GM18909 (cell line): ENCODE measurements around the gene UBTD1.
"Not testable (repeated sequence)": the region's sequence is repeated elsewhere in the genome, so short reads cannot be mapped to it uniquely, and the experiment has no call there.

Experiments
- ATAC-seq: cut with Tn5 transposase; IDR thresholded peaks from one replicate; pipeline ENCODE4 v1.9.1; 2021; ENCODE audit warnings: mild to moderate bottlenecking; ENCODE audit not compliant: unreplicated experiment, poor library complexity

Gene UBTD1

GRCh38 chr10:97554336-97554735 is 55.6 kb downstream of the UBTD1 start:
- ATAC-seq: not testable (repeated sequence)

DNA sequence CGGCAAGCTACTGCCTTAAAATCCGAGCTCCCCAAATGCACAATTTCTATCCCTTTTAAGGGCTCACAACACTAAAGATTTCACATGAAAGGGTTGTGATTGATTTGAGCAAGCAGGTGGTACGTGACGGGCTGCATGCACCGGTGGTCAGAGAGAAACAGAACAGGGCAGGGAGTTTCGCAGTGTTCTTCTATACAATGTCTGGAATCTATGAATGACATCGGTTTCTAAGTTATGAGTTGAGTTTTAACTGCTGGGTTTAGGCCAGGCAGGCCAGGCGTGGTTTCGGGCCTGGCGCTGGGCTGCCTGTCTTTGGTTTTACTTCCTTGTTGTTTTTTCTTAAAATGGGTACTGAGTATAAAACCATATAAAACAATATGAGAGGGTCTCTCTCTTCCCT is 56.8 kb downstream of the UBTD1 start:
- not testable (repeated sequence) for ATAC-seq

GRCh38 chr10:97560731-97561381 is 62.1 kb downstream of the UBTD1 start:
- not testable (repeated sequence) for ATAC-seq

DNA sequence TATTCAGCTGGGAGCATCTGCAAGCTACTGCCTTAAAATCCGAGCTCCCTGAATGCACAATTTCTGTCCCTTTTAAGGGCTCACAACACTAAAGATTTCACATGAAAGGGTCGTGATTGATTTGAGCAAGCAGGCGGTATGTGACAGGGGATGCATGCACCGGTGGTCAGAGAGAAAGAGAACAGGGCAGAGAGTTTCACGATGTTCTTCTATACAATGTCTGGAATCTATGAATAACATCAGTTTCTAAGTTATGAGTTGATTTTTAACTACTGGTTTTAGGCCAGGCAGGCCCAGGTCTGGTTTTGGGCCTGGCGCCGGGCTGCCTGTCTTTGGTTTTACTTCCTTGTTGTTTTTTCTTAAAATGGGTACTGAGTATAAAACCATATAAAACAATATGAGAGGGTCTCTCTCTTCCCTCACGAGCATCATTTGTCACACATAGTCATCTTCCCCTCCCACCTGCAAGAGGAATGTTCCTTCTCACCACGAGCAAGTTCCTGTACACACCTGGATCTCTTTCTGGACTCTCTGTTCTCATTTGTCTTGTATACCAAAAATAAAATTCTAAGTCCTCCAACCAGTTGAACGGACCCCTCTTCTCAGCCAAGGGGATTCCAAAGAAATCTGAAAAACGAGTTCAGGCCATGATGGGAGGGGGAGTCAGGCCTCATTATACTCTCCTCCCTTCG is 62.8 kb downstream of the UBTD1 start:
- not testable (repeated sequence) for ATAC-seq

DNA sequence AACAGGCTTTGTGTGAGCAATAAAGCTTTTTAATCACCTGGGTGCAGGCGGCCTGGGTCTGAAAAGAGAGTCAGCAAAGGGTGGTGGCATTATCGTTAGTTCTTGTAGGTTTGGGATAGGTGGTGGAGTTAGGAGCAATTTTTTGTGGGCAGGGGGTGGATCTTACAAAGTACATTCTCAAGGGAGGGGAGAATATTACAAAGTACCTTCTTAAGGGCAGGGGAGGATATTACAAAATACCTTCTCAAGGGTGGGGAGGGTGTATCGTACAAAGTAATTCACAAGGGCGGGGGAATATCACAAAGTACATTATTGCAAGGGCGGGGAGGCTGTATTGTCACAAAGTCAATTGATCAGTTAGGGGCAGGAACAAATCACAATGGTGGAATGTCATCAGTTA is 63.6 kb downstream of the UBTD1 start:
- ATAC-seq: not testable (repeated sequence)

DNA sequence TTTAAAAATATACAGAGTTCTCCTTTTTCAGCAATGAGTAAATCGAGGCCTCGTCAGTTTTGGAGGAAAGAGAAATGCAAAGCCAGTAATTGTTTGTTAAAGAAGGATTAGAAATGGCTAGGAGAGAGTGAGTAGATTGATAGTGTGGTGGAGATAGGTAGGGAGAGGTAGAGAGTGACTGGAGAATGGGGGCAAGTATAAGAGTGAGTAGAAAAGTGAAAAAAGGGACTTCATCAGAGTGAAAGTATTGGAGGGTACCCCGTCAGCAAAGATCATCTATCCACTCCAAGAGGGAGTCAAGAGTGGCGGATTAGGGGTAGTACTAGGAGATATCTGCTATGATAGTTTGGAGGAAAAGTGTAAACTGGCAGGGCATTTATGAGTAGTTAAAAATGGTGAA is 64.6 kb downstream of the UBTD1 start:
- ATAC-seq: no peak

- ATAC-seq: no peak
These were observed 66.1 kb downstream of the UBTD1 start for GRCh38 chr10:97564776-97565175.

- no peak for ATAC-seq
These were observed 67.7 kb downstream of the UBTD1 start for GRCh38 chr10:97566336-97566996.

DNA sequence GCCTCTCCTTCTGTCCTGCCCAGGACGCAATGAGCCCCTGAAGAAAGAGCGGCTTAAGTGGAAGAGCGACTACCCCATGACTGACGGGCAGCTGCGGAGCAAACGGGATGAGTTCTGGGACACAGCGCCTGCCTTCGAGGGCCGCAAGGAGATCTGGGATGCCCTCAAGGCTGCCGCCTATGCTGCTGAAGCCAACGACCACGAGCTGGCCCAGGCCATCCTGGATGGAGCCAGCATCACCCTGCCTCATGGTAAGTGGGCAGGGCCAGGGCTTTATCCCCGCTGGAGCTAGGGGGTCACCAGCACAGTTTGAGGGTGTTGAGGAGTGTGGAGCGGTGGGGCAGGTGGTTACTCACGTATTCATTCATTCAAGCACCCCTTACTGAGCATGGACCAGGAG is 69.2 kb downstream of the UBTD1 start:
- no peak for ATAC-seq

- ATAC-seq: no peak
These were observed 71.5 kb downstream of the UBTD1 start for GRCh38 chr10:97570146-97570788.

DNA sequence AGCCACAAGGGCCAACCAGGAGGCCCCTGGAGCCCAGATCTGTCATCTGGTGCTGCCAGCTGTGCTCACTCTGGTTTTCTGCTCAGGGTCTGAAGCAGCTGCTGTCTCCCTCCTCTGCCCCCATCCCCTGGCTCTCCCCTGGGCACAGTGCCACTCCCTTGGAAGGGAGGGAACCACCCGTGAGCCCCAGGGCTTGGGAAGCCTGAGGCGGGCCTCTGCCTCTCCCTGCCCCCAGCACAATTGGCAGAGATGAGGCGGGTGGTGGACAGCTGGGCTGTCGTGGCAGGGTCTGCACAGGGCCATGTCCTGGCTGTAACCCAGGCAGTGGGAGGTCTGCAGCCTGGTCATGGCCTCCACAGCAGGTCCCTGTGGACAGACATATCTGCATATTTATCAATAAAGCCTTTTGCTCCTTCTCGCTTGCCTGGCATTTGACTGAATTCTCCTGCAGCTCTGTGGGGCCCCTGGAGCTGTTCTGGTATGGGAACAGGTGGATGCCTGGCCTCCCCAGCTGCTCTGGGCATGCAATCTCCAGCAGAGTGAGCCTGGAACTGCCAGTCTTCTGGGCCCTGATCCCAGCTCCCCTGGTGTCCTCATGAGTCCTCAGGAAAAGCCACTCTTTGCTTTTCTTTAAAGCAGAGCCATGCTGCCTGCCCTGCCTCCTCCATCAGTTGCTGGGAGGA is 72.2 kb downstream of the UBTD1 start:
- no peak for ATAC-seq

- ATAC-seq: no peak
These were observed 72.9 kb downstream of the UBTD1 start for GRCh38 chr10:97571622-97572021.

DNA sequence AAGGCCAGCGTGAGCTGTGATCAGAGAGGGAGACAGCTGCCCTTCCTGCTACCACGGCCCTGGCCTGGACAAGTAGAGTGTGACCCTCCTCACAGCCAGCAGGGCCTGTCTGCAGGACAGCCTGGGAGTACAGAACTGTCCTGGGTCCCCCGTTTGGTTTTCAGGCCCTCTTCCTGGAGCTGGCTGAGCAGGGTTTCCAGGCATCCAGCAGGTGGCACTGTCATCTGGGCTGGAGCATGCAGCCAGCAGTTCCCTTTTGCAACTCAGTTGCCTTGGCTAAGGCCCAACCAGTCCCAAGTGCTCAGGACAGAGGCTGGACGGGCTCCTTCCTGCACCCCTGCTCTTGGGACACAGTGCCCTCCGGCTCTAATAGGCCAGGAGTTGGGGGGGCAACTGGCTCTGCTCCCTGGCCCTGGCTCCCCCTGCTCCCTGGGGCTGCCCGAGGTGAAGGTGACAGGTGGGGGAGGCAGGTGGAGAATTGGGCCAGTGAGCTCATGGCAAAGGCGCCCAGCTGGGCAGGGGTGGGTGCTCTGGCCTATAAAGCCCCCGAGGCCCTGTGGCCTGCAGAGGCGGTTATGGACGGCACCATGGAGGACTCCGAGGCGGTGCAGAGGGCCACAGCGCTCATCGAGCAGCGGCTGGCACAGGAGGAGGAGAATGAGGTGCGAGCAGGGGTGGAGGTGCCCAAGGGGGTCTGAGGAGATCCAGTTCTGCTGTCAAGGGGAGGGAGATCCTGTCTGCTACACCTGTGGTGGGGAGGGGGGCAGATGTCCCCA is 73.7 kb downstream of the UBTD1 start, which contains the start of gene ANKRD2:
ANKRD2 (plus strand) TSS at position 566 of the 776 bp plus-strand sequence; CDS start at position 576, 10 bp downstream.
- ATAC-seq: peak; percentile 65

DNA sequence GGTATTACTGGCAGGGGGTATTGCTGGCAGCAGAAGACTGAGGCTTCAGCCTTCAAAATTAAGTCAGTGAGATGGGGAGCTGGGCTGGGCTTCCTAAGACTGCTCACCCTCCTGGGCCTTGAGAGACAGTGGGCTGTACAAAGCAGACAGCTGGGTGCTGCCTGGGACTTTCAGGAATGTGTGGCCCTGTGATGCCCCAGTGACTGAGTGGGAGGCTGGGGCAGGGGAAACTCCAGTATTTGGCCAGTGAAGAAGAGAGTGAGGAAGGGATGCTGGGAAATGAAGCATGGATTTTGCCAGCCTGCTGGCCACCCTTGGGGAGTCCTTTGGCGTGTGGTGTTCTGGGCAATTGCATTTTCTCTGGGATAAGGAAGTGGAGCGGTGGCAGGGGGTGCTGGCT is 74.3 kb downstream of the UBTD1 start:
- no peak for ATAC-seq

- ATAC-seq: no peak
These were observed 74.9 kb downstream of the UBTD1 start for GRCh38 chr10:97573672-97574071.

GRCh38 chr10:97574374-97575126 is 75.8 kb downstream of the UBTD1 start:
- no peak for ATAC-seq

DNA sequence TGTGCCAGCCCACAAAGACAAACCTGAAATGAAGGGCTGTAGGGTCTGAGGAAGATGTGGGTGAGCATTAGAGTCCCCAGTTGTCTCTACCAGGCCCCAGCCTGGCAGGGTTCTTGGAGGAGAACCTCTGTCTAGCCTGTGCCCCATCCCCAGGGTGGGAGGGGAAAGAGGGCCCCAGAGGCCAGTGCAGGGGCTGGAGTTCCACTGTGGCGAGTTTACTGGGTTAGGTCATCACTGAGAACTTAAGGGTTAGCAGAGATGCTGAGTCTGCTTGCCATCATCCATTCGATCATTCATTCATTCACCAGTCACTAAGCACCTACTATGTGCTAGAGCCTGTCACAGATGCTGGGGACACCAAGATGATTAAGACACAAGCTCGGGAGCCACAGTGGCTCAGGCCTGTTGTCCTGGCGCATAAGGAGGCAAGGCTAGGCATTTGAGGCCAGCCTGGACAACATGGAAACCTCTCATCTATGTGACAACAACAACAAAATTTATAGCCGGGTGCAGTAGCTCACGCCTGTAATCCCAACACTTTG is 76.5 kb downstream of the UBTD1 start:
- no peak for ATAC-seq

DNA sequence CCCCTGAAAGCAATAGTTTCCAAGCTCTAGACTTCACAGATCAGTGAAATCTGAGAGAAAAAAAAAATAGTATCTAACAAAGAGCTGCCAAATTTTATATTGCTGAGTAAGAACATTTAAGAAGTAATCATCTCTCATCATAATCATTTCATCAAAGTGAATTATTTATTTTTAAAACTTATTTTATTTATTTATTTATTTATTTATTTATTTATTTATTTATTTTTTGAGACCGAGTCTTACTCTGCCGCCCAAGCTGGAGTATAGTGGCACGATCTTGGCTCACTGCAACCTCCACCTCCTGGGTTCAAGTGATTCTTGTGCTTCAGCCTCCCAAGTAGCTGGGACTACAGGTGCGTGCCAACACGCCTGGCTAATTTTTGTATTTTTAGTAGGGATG is 77.8 kb downstream of the UBTD1 start:
- ATAC-seq: not testable (repeated sequence)

DNA sequence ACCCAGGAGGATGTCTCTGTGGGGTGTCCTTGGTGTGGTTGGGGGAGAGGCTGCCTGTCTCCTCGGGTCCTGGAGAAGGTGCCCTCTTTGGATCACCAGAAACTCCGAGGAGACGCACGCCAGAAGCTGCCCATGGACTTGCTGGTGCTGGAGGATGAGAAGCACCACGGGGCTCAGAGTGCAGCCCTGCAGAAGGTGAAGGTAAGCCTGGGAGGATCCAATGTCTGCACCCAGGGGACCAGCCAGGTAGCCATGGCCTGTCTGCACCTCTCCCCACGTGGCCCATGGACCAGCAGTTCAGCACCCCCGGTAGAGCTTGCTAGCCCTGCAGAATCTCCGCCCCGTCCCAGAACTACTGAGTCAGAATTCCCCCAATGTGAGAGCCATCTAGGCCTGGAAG is 79.0 kb downstream of the UBTD1 start:
- no peak for ATAC-seq
